Left renal cortex interstitium (tissue), 4 donors: ENCODE measurements around the gene SCAPER. TPM values are rescaled to one million over a fixed set of nuclear protein-coding genes. Genes with fewer than 3 reads are reported as not detected.

Experiments used
- DNase-seq, 4 donors: peaks; one replicate each; pipeline ENCODE4 v3.0.0-alpha.2; 2013; ENCODE audit warnings: low read depth in 4 of 4, low spot score in 2 of 4, missing footprints in 1 of 4
- polyA plus RNA-seq, 4 donors: library from polyadenylated mRNA; unstranded; fragments of 120-200 nt; gene quantifications; one replicate each; pipeline ENCODE4 v1.2.1, GENCODE V29; 2013; ENCODE audit not compliant: insufficient read length in 4 of 4

The SCAPER gene
- polyA plus RNA-seq, 4 donors: 19.7 to 26.0 (median 22.9) TPM

- no peak for DNase-seq
Observed at GRCh38 chr15:76382987-76383728, 522.0 kb downstream of the SCAPER start.

- DNase-seq: no peak
Observed at GRCh38 chr15:76381366-76381765, 523.8 kb downstream of the SCAPER start.

GRCh38 chr15:76380249-76380648 lies 524.9 kb downstream of the SCAPER start:
- no peak for DNase-seq

GRCh38 chr15:76378691-76379090 lies 526.4 kb downstream of the SCAPER start:
- DNase-seq: no peak

GRCh38 chr15:76377751-76378150 lies 527.4 kb downstream of the SCAPER start:
- no peak for DNase-seq

DNA sequence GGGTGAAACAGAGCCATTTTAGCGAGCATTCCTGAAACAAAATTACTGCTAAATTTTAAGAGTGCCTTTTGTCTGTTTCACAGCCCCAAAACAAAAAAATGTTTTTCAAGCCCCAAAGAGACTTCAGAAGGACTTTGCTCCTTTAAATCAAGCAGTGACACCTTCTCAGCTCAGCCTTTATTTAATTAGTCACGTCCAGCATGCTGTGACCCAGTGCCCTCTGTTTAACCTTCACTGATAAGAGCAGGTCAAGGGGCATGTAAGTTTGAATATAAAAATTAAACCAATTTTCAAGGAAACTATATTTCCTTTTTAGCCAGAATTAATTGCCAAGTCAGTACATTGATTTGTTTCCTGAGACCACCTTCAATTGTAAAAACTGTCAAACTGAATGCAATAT lies 527.9 kb downstream of the SCAPER start:
- no peak for DNase-seq

DNA sequence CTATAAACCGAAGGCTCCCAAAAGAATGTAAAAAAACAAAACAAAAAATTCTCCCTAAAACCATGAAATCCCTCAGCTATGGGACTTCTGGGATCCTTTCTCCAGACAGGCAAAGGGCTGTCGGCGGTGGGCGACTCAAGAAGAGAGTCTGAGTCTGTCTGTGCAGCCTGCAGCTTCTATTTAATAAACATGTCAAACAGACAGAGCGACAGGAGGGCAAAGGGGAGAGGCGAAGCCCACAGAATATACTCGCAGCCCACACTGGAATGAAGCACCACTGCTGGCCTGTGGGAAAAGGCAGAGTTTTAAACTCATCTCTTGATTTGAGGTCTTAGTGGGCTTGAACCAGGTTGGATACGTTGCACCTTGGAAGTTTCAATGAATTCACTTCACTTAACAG lies 528.3 kb downstream of the SCAPER start:
- DNase-seq: no peak

DNA sequence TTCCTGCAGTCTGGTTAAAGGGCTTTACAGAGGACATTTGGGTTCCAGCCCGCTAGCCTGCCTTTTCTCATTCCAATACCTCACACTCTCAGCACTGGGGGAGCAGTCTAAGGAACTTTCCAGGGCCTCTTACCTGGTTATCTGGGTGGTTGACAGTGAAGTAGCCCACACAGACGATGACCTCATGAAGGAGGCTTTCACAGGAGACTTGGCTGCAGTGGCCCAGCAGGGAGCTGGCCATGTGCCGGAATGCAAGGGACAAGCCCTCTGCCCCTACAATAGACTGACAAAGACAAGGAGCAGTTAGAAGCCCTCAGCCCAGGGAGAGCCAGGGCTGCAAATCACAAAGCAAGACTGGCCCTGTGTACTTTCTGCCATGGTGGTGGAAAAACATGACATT lies 529.1 kb downstream of the SCAPER start:
- no peak for DNase-seq

GRCh38 chr15:76368122-76368621 lies 537.0 kb downstream of the SCAPER start:
- DNase-seq: no peak

- DNase-seq: no peak
Observed at GRCh38 chr15:76366714-76367113, 538.4 kb downstream of the SCAPER start.

- DNase-seq: no peak
Observed at GRCh38 chr15:76363251-76363650, 541.9 kb downstream of the SCAPER start.

DNA sequence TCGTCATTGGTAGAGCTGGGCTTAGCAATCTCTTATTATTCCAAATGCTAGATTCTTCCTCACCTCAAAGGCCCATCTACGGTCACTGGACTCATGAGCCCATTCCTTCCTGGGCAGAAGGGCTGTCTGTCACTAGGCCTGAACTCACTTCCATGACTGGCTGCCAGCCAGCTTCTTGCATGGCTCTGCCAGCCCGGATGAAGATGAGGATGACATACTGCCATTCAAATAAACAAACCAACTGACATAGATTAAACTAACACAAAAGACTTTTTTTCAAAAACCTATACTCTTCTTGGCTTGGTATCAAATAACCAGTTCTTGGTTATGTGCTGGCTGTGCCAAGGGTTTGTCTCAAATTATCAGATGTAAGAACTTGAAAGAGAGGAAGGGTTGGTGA lies 544.7 kb downstream of the SCAPER start:
- DNase-seq: no peak

GRCh38 chr15:76359152-76359551 lies 546.0 kb downstream of the SCAPER start:
- no peak for DNase-seq

- no peak for DNase-seq
Observed at GRCh38 chr15:76358453-76358852, 546.7 kb downstream of the SCAPER start.

DNA sequence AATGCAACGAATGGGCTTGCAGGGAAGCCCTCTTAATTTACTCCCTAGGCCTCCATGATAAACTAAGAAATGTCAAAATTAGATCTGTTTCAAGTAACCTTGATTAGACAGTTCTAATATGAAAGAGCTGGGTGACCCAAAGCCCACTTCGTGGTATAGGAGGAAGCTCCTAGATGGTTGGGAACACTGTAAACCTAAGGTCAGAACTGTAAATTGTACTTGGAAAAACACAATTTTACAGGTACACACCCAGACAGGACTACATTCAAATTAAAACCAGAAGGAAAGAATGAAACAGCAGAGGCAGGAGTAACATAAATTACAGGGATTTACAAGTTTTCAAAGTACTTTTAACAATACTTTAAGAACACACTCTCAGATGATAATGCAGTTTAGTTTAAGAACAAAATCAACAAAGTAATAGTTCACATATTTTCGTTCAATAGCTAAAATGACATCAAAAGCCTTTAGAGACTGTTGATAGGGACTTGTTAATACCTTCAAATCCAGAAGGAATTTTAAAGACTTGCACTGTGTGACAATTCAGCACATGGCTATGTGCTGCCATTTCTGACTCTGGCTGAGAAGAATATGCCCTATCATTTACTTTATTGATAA lies 550.2 kb downstream of the SCAPER start:
- DNase-seq: no peak

DNA sequence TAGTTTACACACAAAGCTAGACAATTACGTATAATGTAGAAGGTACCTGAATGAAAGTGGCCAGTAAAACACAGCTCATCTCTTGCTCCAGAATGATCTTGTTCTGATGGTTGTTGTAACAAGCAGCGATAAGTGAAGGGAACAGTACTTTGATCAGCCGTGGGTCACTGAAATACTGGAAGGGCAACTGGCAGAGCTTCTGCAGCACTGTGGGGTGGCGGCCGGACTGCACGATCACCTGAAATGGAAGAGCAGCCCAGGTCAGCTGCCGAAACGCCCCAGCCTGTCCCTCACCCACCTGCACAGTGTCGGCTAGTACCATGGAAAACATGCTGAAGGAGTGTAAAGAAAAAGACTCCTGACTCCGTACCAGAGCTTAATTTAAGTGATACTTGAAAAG lies 551.2 kb downstream of the SCAPER start:
- no peak for DNase-seq

DNA sequence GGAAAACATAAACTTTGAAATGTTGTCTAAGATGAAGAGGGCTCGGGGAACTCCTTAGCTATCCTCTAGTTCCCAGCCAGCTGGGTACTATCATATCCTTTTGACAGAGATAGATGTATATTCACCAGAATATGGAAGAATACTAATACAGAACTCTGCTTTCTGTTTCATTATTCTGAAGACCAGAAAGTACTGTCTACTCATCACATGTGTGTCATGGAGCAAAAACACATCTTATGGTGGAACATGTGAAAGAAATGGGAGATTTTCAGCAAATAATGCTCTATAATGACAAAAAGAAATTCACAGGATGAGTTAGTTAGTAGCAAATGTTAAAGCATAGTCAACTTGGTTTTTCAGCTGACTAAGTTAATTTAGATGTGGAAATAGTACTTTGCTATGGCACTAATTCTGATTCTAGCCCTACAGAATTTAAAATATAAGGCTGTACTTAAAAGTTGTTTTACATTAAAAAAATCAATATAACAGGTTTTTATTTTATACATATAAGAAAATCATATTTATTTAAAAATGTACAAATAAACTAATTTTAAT lies 552.0 kb downstream of the SCAPER start:
- no peak for DNase-seq

GRCh38 chr15:76349301-76350070 lies 555.7 kb downstream of the SCAPER start:
- no peak for DNase-seq

- DNase-seq: peak in 1 of 4 donors; percentile 25
Observed at GRCh38 chr15:76347482-76348055, 557.6 kb downstream of the SCAPER start.

- peak in 1 of 4 donors; percentile 23 for DNase-seq
Observed at GRCh38 chr15:76346669-76347481, 558.3 kb downstream of the SCAPER start.
